ENCODE results near the gene MARK3. TPM values are rescaled to one million over a fixed set of nuclear protein-coding genes. Genes with fewer than 3 reads are reported as not detected.
"Not testable (repeated sequence)": the region's sequence is repeated elsewhere in the genome, so short reads cannot be mapped to it uniquely, and the experiment has no call there.

Gene MARK3
- total RNA-seq, 4 donors from 2014 or later: 47.3 to 68.2 (median 58.8) TPM

DNA sequence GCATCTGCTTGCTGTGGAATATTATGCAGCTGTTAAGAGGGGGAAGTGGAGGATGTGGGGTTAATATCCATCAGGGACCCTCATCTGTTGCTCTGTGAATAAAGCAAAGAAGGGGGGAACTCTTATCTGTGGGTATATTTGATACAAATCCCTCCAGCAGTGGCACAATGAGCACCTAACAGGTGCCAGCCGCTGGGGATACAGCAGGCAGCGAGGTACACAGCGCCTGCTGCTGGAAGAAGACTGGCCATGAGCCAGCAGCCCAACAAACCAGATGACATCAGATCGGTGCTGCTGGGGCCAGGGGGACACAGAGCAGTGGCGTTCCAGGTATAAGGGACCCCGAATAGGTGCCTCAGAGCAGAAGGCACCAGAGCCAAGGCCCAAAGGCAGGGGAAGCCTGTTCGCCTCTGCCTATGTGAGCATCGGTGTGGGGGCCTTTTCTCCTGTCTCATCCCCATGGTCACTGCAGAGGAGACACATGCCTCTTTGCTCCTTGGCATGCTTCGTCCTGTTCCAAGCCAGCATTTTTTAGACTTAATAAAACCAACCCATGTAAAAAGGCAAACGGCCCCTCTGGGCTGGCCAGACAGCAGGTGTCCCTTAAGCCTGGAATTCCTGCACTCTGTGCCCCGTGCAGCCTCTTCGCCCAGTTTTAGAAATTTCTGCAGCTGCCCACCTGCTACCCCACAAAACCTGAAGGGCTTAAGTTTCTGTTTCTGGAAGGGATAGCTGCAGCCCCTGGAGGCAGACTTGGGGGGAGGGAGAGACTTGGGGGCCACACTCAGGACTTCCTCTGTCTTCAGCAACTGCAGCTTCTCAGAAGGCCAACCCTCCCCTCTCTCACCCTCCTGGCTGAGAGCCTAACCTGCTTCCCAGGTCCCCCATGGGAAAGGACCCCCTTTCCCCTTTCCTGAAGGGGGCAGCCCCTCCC lies 139.1 kb downstream of the MARK3 start:
- WGBS, 2 donors: 74 to 79% methylated on average over 12 of the region's 12 CpGs
- H3K4me3 ChIP-seq (ENCODE audit: low read depth, poor library complexity, severe bottlenecking): no peak overlapping the region
- no peak for TF ChIP-seq POLR2A (IDR thresholded peaks at IDR 0.05)
- TF ChIP-seq, protein P1, sequence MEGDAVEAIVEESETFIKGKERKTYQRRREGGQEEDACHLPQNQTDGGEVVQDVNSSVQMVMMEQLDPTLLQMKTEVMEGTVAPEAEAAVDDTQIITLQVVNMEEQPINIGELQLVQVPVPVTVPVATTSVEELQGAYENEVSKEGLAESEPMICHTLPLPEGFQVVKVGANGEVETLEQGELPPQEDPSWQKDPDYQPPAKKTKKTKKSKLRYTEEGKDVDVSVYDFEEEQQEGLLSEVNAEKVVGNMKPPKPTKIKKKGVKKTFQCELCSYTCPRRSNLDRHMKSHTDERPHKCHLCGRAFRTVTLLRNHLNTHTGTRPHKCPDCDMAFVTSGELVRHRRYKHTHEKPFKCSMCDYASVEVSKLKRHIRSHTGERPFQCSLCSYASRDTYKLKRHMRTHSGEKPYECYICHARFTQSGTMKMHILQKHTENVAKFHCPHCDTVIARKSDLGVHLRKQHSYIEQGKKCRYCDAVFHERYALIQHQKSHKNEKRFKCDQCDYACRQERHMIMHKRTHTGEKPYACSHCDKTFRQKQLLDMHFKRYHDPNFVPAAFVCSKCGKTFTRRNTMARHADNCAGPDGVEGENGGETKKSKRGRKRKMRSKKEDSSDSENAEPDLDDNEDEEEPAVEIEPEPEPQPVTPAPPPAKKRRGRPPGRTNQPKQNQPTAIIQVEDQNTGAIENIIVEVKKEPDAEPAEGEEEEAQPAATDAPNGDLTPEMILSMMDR (IDR thresholded peaks at IDR 0.05): no peak
- DNase-seq (ENCODE audit: low spot score in 2 of 2): no peak
- intact Hi-C loops (cut with DNase I; ENCODE audit: low total_unique reads): no loop called here

DNA sequence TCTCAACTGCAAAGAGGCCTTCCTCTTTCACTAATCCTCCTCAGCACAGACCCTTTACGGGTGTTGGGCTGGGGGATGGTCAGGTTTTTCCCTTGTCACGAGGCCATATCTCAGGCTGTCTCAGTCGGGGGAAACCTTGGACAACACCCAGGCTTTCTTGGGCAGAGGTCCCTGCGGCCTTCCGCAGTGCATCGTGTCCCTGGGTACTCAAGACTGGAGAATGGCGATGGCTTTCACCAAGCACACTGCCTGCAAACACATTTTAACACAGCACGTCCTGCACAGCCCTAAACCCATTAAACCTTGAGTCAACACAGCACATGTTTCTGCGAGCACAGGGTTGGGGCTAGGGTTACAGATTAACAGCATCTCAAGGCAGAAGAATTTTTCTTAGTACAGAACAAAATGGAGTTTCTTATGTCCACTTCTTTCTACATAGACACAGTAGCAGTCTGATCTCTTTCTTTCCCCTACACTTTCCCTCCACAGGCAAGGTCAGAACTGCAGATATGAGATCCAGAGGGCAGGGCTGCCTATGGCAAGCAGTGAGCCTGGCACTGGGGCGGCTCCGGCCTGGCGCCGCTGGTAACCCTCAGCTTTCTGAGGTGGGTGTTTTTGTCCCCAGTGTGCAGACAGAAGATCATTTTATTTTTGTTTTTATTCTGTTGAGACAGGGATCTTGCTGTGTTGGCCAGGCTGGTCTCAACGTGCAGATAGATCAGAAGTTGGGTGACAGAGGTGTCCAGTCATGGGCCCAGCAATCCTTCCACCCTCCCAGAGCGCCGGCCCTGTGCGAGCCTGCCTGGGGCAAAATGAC lies 140.4 kb downstream of the MARK3 start:
- H3K4me3 ChIP-seq (ENCODE audit: low read depth, poor library complexity, severe bottlenecking); DNase-seq (ENCODE audit: low spot score in 2 of 2); intact Hi-C loops (cut with DNase I; ENCODE audit: low total_unique reads): not testable (repeated sequence)
- 75 to 76% methylated on average over 17 of the region's 17 CpGs for WGBS, 2 donors

DNA sequence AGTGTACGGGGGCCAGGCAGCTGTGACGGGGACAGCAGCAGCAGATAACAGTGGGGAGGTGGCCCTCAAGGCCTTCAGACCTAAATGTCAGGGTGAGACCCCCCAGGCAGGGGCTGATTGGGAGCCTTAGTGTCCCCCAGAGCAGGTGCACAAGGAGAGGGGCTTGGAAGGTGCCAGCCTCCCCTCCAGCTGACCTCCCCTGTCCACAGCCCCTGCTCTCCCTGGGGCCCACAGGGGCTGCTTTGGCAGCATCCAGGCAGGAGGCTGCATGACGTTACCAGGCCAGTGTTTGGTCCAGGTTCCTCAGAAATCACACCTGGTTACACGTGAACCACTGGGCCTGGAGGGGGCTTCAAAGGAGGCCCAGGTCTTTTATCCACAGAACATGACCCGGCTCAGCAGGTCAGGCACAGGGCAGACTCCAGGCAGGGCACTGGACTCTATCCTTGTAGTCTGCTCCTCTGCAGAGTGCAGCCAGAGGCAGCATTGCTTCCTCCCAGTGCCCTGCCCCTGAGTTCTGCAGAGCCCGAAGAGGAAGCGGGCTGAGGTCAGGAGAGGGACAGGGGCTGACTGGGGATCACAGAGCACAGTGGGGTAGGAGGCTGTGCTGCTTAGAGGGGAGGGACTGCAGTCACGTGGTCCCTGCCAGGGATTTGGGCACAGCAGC lies 141.2 kb downstream of the MARK3 start:
- WGBS, 2 donors: 73 to 79% methylated on average over 6 to 8 of the region's 8 CpGs
- no peak for DNase-seq (ENCODE audit: low spot score in 2 of 2)
- intact Hi-C loops (cut with DNase I; ENCODE audit: low total_unique reads): no loop called here
- no peak overlapping the region for H3K4me3 ChIP-seq (ENCODE audit: low read depth, poor library complexity, severe bottlenecking)
- TF ChIP-seq, protein P1 (IDR thresholded peaks at IDR 0.05): no peak
- no peak for TF ChIP-seq POLR2A (IDR thresholded peaks at IDR 0.05)

DNA sequence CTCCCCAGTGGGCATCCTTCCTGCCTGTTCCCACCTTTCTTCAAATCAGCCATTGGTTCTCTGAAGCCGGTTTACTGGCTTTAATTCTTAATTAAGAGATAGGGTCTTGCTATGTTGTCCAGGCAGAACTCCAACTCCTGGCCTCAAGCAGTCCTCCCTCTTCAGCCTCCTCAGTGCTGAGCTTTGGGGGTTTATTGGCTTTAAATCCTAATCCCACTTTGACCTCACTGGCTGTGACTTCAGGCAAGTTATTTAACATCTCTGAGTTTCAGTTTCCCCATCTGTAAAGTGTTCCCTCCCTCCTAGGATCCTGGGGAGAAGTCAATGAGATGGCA lies 141.7 kb downstream of the MARK3 start:
- intact Hi-C loops (cut with DNase I; ENCODE audit: low total_unique reads): no loop called here
- 88 to 92% methylated on average over 1 of the region's 1 CpG for WGBS, 2 donors

DNA sequence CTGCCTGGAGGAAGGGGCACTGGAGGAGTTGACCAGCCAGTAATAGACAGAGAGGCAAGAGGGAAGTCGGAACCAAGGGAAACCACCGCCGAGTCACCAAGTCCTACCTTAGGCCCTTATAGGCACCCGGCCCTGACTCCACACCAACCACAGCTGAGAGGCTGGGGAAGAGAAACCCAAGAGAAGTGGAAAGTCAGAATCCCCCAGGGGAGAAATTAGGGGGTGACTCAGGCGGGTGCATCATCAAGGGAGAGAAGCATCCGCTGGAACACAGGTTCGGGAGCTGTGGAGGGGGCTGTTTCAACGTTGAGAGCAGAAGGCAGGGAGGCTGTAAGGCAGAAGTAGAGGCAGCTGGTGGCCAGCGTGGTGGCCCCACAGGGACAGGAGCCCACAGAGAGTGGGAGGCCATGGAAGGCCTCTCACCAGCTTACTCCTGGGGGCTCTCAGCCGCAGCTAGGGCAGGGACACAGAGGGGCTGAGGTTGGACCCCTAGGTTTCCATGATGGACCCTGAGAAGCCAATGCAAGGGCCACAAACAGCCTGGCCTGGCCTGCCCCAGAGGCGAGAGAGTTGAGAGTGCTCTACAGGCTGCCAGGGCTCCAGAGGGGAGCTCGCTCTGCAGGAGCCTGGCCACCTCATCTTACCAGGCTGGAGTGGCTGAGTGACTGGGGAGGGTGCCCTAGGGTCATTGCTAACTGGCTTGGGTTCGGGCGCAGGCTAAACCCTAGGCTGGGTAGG lies 142.4 kb downstream of the MARK3 start:
- 67 to 78% methylated on average over 14 of the region's 14 CpGs for WGBS, 2 donors
- TF ChIP-seq POLR2A (IDR thresholded peaks at IDR 0.05): no peak
- TF ChIP-seq, protein P1 (IDR thresholded peaks at IDR 0.05): no peak
- intact Hi-C loops (cut with DNase I; ENCODE audit: low total_unique reads): no loop called here
- DNase-seq (ENCODE audit: low spot score in 2 of 2): no peak
- no peak overlapping the region for H3K4me3 ChIP-seq (ENCODE audit: low read depth, poor library complexity, severe bottlenecking)

More for the DNA sequence above, 141.7 kb downstream of the MARK3 start:
- DNase-seq (ENCODE audit: low spot score in 2 of 2): no peak
- TF ChIP-seq, protein P1 (IDR thresholded peaks at IDR 0.05): no peak
- no peak for TF ChIP-seq POLR2A (IDR thresholded peaks at IDR 0.05)
- H3K4me3 ChIP-seq (ENCODE audit: low read depth, poor library complexity, severe bottlenecking): no peak overlapping the region

Measured in lower leg skin (tissue), 4 donors.